Mucosa of descending colon (tissue), 3 donors: ENCODE results near the gene MAP1S. TPM values are rescaled to one million over a fixed set of nuclear protein-coding genes. Genes with fewer than 3 reads are reported as not detected.

Experiments used
- ATAC-seq: fragments of 200-7000 bp; cut with Tn5 transposase; one replicate; pipeline ENCODE4 v1.9.1; 2020; ENCODE audit warnings: mild to moderate bottlenecking, moderate library complexity
- DNase-seq, 3 donors: peaks; one replicate each; pipeline ENCODE4 v3.0.0-alpha.2; 2020
- H3K36me3 ChIP-seq: fragments of 200-600 bp; one replicate; pipeline ENCODE4 v1.8.0; 2021; ENCODE audit warnings: low read depth, mild to moderate bottlenecking
- H3K4me1 ChIP-seq: fragments of 200-600 bp; one replicate; pipeline ENCODE4 v1.8.0; 2021; ENCODE audit warnings: low read depth, mild to moderate bottlenecking
- H3K4me3 ChIP-seq: fragments of 200-600 bp; one replicate; pipeline ENCODE4 v1.8.0; 2021; ENCODE audit warnings: mild to moderate bottlenecking
- H3K9me3 ChIP-seq: fragments of 200-600 bp; one replicate; pipeline ENCODE4 v1.8.0; 2021; ENCODE audit warnings: mild to moderate bottlenecking
- CTCF ChIP-seq: fragments of 200-600 bp; IDR thresholded peaks from one replicate; pipeline ENCODE4 v1.8.0; 2022; ENCODE audit warnings: antibody characterized with exemption, mild to moderate bottlenecking
- intact Hi-C, 2 donors: fragments of 100-400 bp; cut with DNase I in 1 of 2; cut with micrococcal nuclease in 1 of 2; formaldehyde crosslinking; loops; one replicate each; pipeline versions ENCODE4 v1.11.0 to v1.11.1; 2022; cut with DNase I, micrococcal nuclease
- total RNA-seq, 3 donors: library from RNA; stranded (reverse); fragmentation: NEBNext Ultra II Directional in 2 of 3; extraction: Animal tissue kit (Norgen Biotek cat#: 25700) in 2 of 3; gene quantifications; one replicate each; pipeline versions ENCODE4 v1.2.1 to v1.2.4, GENCODE V29; 2021 to 2023
- donor health status: DM: no; HTN: no; CAD: no; lungs with moderate emphysema.
- donor health status: DM: no; HTN: no; CAD: no.
- donor health status: DM: no; HTN: yes; CAD: no.

Gene MAP1S
- total RNA-seq, 3 donors from 2014 or later, result 42.2 to 57.2 (median 44.7) TPM

DNA sequence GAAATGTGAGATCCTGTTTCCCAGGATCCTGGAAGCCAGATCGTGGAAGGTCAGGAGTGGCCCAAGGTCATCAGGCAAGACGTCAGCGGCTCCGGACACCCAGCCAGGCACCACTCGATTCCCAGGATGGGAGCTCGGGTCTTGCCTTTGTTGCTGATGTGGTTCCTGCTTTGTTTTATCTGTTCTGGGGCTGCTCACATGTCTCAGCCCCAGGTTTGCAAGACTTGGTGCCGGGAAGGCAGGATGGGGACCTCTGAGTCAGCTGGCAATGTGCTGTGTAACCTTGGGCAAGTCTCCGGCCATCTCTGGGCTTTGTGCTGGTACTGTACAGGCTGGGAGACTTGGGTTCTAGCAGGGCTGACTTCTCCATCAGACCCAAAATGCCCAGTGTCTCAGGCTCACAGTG lies 30.6 kb downstream of the MAP1S start:
- DNase-seq (no peak), ATAC-seq (no peak)
- no peak for TF ChIP-seq CTCF
- intact Hi-C loops, result no loop called here
- Histone ChIP-seq H3K4me3 (no peak overlapping the region), H3K36me3 (no peaks in the 10 kb centered on the region), H3K9me3 (no peaks in the 10 kb centered on the region), H3K4me1 (peaks cover 12% of the 10 kb centered on the region)

GRCh38 chr19:17751103-17751911 lies 32.0 kb downstream of the MAP1S start, which contains the start of gene FCHO1:
Gene FCHO1, plus strand, starts transcription at chr19:17751477. Its CDS starts 3,688 bp downstream, at chr19:17755165.
- H3K4me3 ChIP-seq, result no peak within 1 kb of the TSS
- no peak for TF ChIP-seq CTCF
- intact Hi-C loops, result no loop called here
- ATAC-seq (peak; percentile 73), DNase-seq (peak; percentile 69 to 90 (median 72))
- peaks cover 12% of the 10 kb centered on the region for H3K4me1 ChIP-seq
- H3K36me3 ChIP-seq, result no peaks in the 10 kb centered on the region
- no peaks in the 10 kb centered on the region for H3K9me3 ChIP-seq

- intact Hi-C loops, result no loop called here
These were observed 32.6 kb downstream of the MAP1S start for GRCh38 chr19:17751912-17752273.

DNA sequence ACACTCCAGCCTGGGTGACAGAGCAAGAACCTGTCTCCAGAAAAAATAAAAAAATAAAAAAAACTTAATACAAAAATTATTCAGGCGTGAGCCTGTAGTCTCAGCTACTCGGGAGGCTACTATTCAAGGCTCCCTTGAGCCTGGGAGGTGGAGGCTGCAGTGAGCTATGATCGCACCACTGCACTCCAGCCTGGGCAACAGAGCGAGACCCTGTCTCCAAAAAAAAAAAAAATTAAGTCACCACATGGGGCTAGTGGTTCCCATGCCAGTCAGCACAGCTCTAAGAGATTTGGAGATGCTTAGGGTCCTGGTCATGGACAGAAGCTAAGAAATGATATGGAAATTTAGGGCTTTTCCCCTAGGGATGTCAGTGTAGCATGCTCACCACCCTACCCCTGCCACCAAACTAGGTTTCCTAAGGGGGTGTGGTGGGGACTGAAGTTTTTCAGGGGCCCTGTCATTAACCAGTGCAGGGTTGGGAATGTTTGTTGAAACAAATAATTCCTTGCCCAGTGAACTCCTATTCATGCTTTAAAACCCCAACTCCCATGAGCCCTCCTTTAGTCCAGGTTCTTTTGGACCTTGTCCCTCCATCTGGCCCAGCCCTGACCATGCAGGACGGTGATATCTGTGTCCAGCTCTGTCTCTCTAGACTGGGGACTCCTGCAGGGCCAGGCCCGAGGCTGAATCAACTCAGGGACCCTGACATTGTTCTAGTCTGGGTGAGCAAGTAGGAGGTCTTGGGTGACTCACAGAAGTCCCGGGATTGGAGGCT lies 33.8 kb downstream of the MAP1S start:
- TF ChIP-seq CTCF, result no peak
- H3K9me3 ChIP-seq, result no peaks in the 10 kb centered on the region
- DNase-seq, result no peak
- peaks cover 2% of the 10 kb centered on the region for H3K4me1 ChIP-seq
- intact Hi-C loops, result no loop called here
- no peak overlapping the region for H3K4me3 ChIP-seq
- H3K36me3 ChIP-seq, result no peaks in the 10 kb centered on the region
- ATAC-seq, result no peak

More at GRCh38 chr19:17751912-17752273, 32.6 kb downstream of the MAP1S start:
- H3K9me3 ChIP-seq, result no peaks in the 10 kb centered on the region
- H3K4me3 ChIP-seq, result no peak overlapping the region
- H3K36me3 ChIP-seq, result no peaks in the 10 kb centered on the region
- H3K4me1 ChIP-seq, result peaks cover 12% of the 10 kb centered on the region
- DNase-seq, result no peak
- ATAC-seq, result no peak
- TF ChIP-seq CTCF, result no peak

DNA sequence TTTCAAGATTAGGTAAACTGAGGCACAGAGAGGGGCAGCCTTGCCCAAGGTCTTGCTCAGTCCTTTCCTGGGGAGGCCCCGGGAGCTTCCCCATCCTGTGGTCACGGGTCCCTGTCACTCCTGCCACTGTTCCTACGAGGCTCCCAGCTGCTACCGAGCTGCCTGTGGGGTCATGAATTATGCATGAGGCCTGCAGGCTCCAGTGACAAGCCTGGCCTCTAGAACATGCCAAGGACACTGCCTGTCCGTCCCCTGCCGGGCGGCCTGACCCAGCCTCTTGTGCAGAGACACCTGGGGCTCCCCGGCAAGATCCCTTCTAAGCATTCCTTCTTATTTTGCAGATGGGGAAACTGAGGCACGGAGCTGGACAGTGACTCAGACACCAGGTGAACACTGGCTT lies 34.7 kb downstream of the MAP1S start:
- DNase-seq (no peak), ATAC-seq (no peak)
- TF ChIP-seq CTCF, result no peak
- H3K9me3 ChIP-seq, result no peaks in the 10 kb centered on the region
- H3K4me1 ChIP-seq, result no peaks in the 10 kb centered on the region
- H3K36me3 ChIP-seq, result no peaks in the 10 kb centered on the region
- no peak overlapping the region for H3K4me3 ChIP-seq
- intact Hi-C loops, result no loop called here
